Panc1 (cell line): Measurements from ENCODE around the gene SLU7. TPM values are rescaled to one million over a fixed set of nuclear protein-coding genes. Genes with fewer than 3 reads are reported as not detected.

ENCODE experiments used
- ATAC-seq: fragments of 200-7000 bp; cut with Tn5 transposase; 2 replicates; pipeline ENCODE4 v1.9.1; 2020; ENCODE audit warnings: mild to moderate bottlenecking, moderate library complexity
- BruUV-seq: library from RNA; stranded (reverse); fragments of 400-500 nt; replicated peaks from 2 replicates; lab custom pipeline; 2021; lab: Mats Ljungman, UMichigan
- CTCF ChIA-PET: fragments of 300-600 bp; sonication (Branson Sonifier 250); formaldehyde crosslinking; loops from one replicate; lab custom pipeline; 2022; ENCODE audit warnings: antibody characterized with exemption; lab: Charles Lee
- POLR2A ChIA-PET: fragments of 300-600 bp; sonication (Branson Sonifier 250); formaldehyde crosslinking; loops from one replicate; lab custom pipeline; 2022; ENCODE audit warnings: antibody characterized with exemption; lab: Charles Lee
- DNase-seq: peaks from one replicate; pipeline ENCODE4 v3.0.0-alpha.2; 2010; ENCODE audit warnings: low read depth, low spot score
- H3K27ac ChIP-seq: 2 replicates; pipeline ENCODE4 v1.5.1; 2011; ENCODE audit warnings: mild to moderate bottlenecking, low read length, inconsistent platforms
- H3K27me3 ChIP-seq: fragments of 200-500 bp; sonication (Bioruptor generic); 2 replicates; pipeline ENCODE4 v1.6.0; 2014; ENCODE audit warnings: low read length, inconsistent platforms; ENCODE audit not compliant: control insufficient read depth, insufficient read depth
- H3K36me3 ChIP-seq: fragments of 200-500 bp; sonication (Bioruptor generic); 2 replicates; pipeline ENCODE4 v1.5.1; 2014; ENCODE audit warnings: inconsistent platforms, mild to moderate bottlenecking, low read length, moderate library complexity; ENCODE audit not compliant: control insufficient read depth, insufficient read depth
- H3K4me1 ChIP-seq: 2 replicates; pipeline ENCODE4 v1.5.1; 2011; ENCODE audit warnings: inconsistent platforms, mild to moderate bottlenecking, low read length, moderate library complexity; ENCODE audit not compliant: control insufficient read depth, insufficient read depth
- H3K4me3 ChIP-seq, 2 experiments: 2 replicates each; pipeline ENCODE4 v1.5.1; 2011 to 2012; ENCODE audit warnings: low read depth in 2 of 2, low read length in 2 of 2, mild to moderate bottlenecking in 2 of 2, inconsistent platforms in 1 of 2, moderate library complexity in 1 of 2
- H3K9me3 ChIP-seq: fragments of 200-500 bp; sonication (Bioruptor generic); 2 replicates; pipeline ENCODE4 v1.5.1; 2014; ENCODE audit warnings: low read depth, mild to moderate bottlenecking, inconsistent platforms, low read length, moderate library complexity; ENCODE audit not compliant: control insufficient read depth, insufficient read depth
- CTCF ChIP-seq: fragments of 450-650 bp; IDR thresholded peaks from 2 replicates; pipeline ENCODE4 v1.5.1; 2017; ENCODE audit warnings: mild to moderate bottlenecking
- POLR2AphosphoS5 ChIP-seq: IDR thresholded peaks from 2 replicates; pipeline ENCODE4 v1.6.1; 2012; ENCODE audit warnings: mild to moderate bottlenecking, low read depth, low read length, moderate library complexity
- REST ChIP-seq, 2 experiments: IDR thresholded peaks; 2 replicates each; pipeline ENCODE4 v1.6.1; 2011 to 2012; ENCODE audit warnings: low read depth in 2 of 2, control low read depth in 1 of 2, low read length in 1 of 2, mild to moderate bottlenecking in 1 of 2, moderate library complexity in 1 of 2; ENCODE audit not compliant: insufficient read depth in 1 of 2
- SIN3A ChIP-seq: IDR thresholded peaks from 2 replicates; pipeline ENCODE4 v1.6.1; 2012; ENCODE audit warnings: low read depth, mild to moderate bottlenecking, low read length, moderate library complexity, borderline replicate concordance; ENCODE audit not compliant: insufficient read depth
- TCF7L2 ChIP-seq: IDR thresholded peaks from 2 replicates; pipeline ENCODE4 v1.6.1; 2011; ENCODE audit warnings: mild to moderate bottlenecking, low read depth, low read length, inconsistent platforms
- in situ Hi-C: cut with HindIII; loops from 2 replicates; pipeline ENCODE4 v1.10.0; 2016; ENCODE audit warnings: low sequenced_read_pairs, low pct_unique_long_range_greater_than_20kb
- intact Hi-C: fragments of 100-400 bp; cut with micrococcal nuclease; formaldehyde crosslinking; loops from one replicate; pipeline ENCODE4 v1.10.0; 2022; ENCODE audit not compliant: unreplicated experiment
- total RNA-seq: library from RNA; stranded (reverse); gene quantifications from one replicate; pipeline ENCODE4 v1.2.1, GENCODE V29; 2021; ENCODE audit not compliant: unreplicated experiment

Gene SLU7
- total RNA-seq, 1 experiment from 2014 or later, result 45.7 TPM

GRCh38 chr5:160363660-160364395 lies 55.1 kb downstream of the SLU7 start:
- Histone ChIP-seq H3K4me3 (no peak overlapping the region), H3K4me1 (no peaks in the 10 kb centered on the region), H3K27ac (no peak overlapping the region), H3K36me3 (no peaks in the 10 kb centered on the region), H3K27me3 (peaks cover 2% of the 10 kb centered on the region), H3K9me3 (no peaks in the 10 kb centered on the region)
- peak; percentile 40; the same call in 1 of the 2 replicates for ATAC-seq
- in situ Hi-C loops, result no loop called here
- CTCF ChIA-PET, result no interaction called here
- POLR2A ChIA-PET, result no interaction called here
- no peak for DNase-seq
- TF ChIP-seq TCF7L2, result no peak
- TF ChIP-seq REST (IDR thresholded peaks at IDR 0.05; ENCODE audit: insufficient read depth in 1 of 2, low read depth in 2 of 2, low read length in 1 of 2), result no peak
- TF ChIP-seq SIN3A, result no peak
- TF ChIP-seq POLR2AphosphoS5, result no peak
- no peak for TF ChIP-seq CTCF
- intact Hi-C loops, result no loop called here
- no TSS peak for BruUV-seq

- Histone ChIP-seq H3K4me3 (no peak overlapping the region), H3K27me3 (no peaks in the 10 kb centered on the region), H3K9me3 (no peaks in the 10 kb centered on the region), H3K27ac (no peak overlapping the region), H3K4me1 (no peaks in the 10 kb centered on the region), H3K36me3 (no peaks in the 10 kb centered on the region)
- no peak for DNase-seq
- ATAC-seq, result no peak
- ChIA-PET POLR2A (no interaction called here), CTCF (interaction anchor here (0.5 kb wide), 1 partner anchor 8 kb away, joined by 5 read pairs; no protein-coding TSS in a partner anchor)
- intact Hi-C loops, result no loop called here
- BruUV-seq, result no TSS peak
- in situ Hi-C loops, result no loop called here
- no peak for TF ChIP-seq CTCF
- TF ChIP-seq POLR2AphosphoS5, result no peak
- no peak for TF ChIP-seq REST (IDR thresholded peaks at IDR 0.05; ENCODE audit: insufficient read depth in 1 of 2, low read depth in 2 of 2, low read length in 1 of 2)
- TF ChIP-seq TCF7L2, result no peak
- no peak for TF ChIP-seq SIN3A
These were observed 55.7 kb downstream of the SLU7 start for GRCh38 chr5:160363211-160363610.
